Astrocyte of the cerebellum (primary cell): ENCODE data around the gene KIFBP.
"Not testable (repeated sequence)": the region's sequence is repeated elsewhere in the genome, so short reads cannot be mapped to it uniquely, and the experiment has no call there.

Experiments used
- DNase-seq: peaks from one replicate; pipeline ENCODE4 v3.0.0-alpha.2; 2011; ENCODE audit warnings: low read depth
- H3K4me3 ChIP-seq: 2 replicates; pipeline ENCODE4 v1.5.1; 2011; ENCODE audit warnings: mild to moderate bottlenecking, low read depth, low read length, moderate library complexity
- CTCF ChIP-seq: IDR thresholded peaks from 2 replicates; pipeline ENCODE4 v1.5.1; 2012; ENCODE audit warnings: low read length, low read depth, moderate library complexity, mild to moderate bottlenecking; ENCODE audit errors: missing control alignments
- in situ Hi-C: cut with HindIII; loops from 2 replicates; pipeline ENCODE4 v1.10.0; 2017; ENCODE audit warnings: low sequenced_read_pairs

Gene KIFBP

GRCh38 chr10:69018613-69019012 is 30.0 kb downstream of the KIFBP start:
- H3K4me3 ChIP-seq = no peak overlapping the region
- TF ChIP-seq CTCF = no peak
- no peak for DNase-seq
- in situ Hi-C loops = loop anchor here (5.0 kb wide), 1 partner anchor 49 kb away; no protein-coding TSS in a partner anchor

DNA sequence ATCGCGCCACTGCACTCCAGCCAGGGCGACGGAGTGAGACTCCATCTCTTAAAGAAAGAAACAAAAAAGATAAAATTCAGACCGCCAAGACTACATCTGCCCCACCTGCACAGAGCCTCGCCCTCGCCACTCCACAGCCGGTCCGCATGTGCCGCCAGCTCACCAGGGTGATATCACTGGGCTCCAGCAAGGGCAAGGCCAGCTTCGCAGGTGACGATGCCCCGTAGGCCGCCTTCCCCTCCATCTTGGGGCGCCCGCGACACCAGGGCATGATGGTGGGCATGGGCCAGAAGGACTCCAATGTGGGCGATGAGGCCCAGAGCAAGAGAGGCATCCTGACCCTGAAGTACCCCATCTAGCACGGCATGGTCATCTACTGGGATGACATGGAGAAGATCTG is 34.0 kb downstream of the KIFBP start:
- no peak for TF ChIP-seq CTCF
- no peak overlapping the region for H3K4me3 ChIP-seq
- in situ Hi-C loops = no loop called here
- no peak for DNase-seq

DNA sequence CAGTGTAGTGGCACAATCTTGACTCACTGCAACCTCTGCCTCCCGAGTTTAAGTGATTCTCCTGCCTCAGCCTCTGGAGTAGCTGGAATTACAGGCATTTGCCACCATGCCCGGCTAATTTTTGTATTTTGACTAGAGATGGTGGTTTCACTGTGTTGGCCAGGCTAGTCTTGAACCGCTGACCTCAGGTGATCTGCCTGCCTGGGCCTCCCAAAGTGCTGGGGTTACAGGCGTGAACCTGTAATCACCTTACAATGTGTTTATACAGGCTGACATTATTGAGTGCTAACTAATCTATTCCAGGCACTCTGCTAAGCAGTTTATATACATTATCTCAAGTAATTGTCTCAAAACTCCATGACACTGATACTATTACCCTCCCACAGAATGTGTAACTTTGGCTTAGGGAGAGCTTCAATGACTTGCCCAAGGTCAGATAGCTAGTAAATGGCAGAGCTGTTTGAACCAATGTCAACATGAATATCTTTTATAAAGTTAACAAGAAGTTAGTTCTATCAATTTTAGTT is 36.8 kb downstream of the KIFBP start:
- no peak for DNase-seq
- no peak overlapping the region for H3K4me3 ChIP-seq
- in situ Hi-C loops = no loop called here
- no peak for TF ChIP-seq CTCF

DNA sequence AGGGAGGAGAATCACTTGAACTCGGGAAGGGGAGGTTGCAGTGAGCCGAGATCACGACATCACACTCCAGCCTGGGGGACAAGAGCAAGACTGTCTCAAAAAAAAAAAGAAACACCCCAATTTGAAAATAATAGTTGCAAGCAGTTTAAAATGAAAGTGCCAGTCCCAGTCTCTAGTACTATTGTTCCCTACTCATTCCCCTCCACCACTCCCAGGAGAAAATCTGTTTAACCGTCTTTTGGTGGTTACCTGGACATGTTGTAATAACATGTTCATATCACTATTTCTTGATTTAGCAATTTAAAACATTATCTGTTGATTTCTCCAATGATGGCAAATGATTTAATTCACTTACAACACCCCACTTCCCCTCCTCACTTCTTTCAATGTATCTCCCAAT is 44.7 kb downstream of the KIFBP start:
- no peak for TF ChIP-seq CTCF
- in situ Hi-C loops = no loop called here
- H3K4me3 ChIP-seq = no peak overlapping the region
- DNase-seq = no peak

DNA sequence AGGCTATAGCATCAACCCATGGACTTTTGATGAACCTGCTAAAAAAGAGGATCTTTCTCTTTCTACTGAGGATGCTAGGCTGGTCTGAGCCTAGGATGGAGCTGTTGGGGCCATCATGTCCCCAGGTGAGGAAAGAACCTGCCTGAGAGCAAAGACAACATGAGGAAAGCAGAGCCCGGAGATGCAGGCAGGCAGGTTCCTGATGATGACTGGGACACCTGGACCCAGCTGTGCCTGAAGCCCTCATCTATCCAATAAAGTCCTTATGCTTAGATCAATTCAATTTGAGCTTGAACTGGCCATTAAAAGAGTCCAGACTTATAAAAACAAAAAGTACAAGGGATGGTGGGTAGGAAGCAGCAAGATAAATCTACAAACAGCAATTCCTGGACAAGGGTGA is 48.9 kb downstream of the KIFBP start:
- no peak for DNase-seq
- in situ Hi-C loops = no loop called here
- TF ChIP-seq CTCF = no peak
- no peak overlapping the region for H3K4me3 ChIP-seq

DNA sequence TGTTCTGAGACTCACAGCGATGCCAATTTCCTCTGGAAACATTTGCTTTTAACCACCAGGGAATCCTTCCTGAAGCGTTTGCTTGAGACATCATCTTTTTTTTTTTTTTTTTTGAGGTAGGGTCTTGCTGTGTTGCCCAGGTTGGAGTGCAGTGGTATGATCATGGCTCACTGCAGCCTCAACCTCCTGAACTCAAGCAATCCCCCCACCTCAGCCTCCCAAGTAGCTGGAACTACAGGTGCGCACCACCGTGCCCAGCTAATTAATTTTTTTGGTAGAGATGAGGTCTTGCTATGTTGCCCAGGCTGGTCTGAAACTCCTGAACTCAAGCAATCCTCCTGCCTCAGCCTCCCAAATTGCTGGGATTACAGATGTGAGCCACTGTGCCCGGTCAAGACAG is 52.3 kb downstream of the KIFBP start:
- DNase-seq, H3K4me3 ChIP-seq, in situ Hi-C loops: not testable (repeated sequence)

GRCh38 chr10:69042417-69042816 is 53.8 kb downstream of the KIFBP start:
- in situ Hi-C loops = no loop called here
- H3K4me3 ChIP-seq = no peak overlapping the region
- DNase-seq = no peak
- TF ChIP-seq CTCF = no peak
